Measurements from ENCODE around the gene APCDD1L. TPM values are rescaled to one million over a fixed set of nuclear protein-coding genes. Genes with fewer than 3 reads are reported as not detected.

The APCDD1L gene
- total and polyA plus RNA-seq, 2 of the 8 experiments (the other 6 are each of a cell fraction or from before 2014, with no cell fraction given): 0.83 to 3.1 TPM

- CTCF ChIA-PET (ENCODE audit: partially characterized antibody): interaction anchor here (0.6 to 2.0 kb wide), 10 partner anchors 9 to 195 kb away, joined by 3 to 9 read pairs (median 3); no protein-coding TSS in a partner anchor
Measured at GRCh38 chr20:58429303-58429702, 85.9 kb downstream of the APCDD1L start.

More at GRCh38 chr20:58429303-58429702, 85.9 kb downstream of the APCDD1L start:
- Histone ChIP-seq H2BK120ac (replicated peaks; ENCODE audit: low read depth, low read length) (no peak overlapping the region), H4K8ac (ENCODE audit: extremely low read depth, insufficient read depth, low read length) (no peak overlapping the region), H3K79me1 (ENCODE audit: low read depth, low read length) (peaks cover 9% of the 10 kb centered on the region), H3K18ac (ENCODE audit: extremely low read depth, low read length) (0 out of 2 replicates have a peak overlapping the region, but pooled peaks have one; percentile 60), H3K9me3 (ENCODE audit: insufficient read depth in 2 of 2, low read depth in 1 of 2, low read length in 1 of 2) (peaks cover 9 to 10% of the 10 kb centered on the region in 2 experiments; a peak in 3 of 4 replicates), H3K4me2 (ENCODE audit: insufficient read depth in 1 of 2, low read depth in 2 of 2, low read length in 2 of 2) (no peak overlapping the region), H3K27ac (ENCODE audit: low read depth, low read length) (no peak overlapping the region), H2BK20ac (ENCODE audit: low read length) (no peak overlapping the region), H3K27me3 (replicated peaks in 1 of 4; ENCODE audit: control insufficient read depth in 3 of 4, extremely low read depth in 1 of 4, insufficient read depth in 3 of 4, low read length in 3 of 4) (no peaks in the 10 kb centered on the region), H3K36me3 (ENCODE audit: control insufficient read depth in 2 of 4, insufficient read depth in 4 of 4, low read length in 3 of 4) (peaks cover 0 to 10% (median 3%) of the 10 kb centered on the region in 4 experiments; a peak in 2 of 8 replicates), H2BK5ac (ENCODE audit: low read depth, low read length) (no peak overlapping the region; the same call in 1 of the 2 replicates), H4K91ac (replicated peaks; ENCODE audit: insufficient read length, low read length) (no peak overlapping the region), H3K23me2 (ENCODE audit: low read depth, low read length) (no peaks in the 10 kb centered on the region), H3K23ac (ENCODE audit: insufficient read length) (no peak overlapping the region), H4K5ac (ENCODE audit: insufficient read length, low read depth, low read length) (no peak overlapping the region), H3K4me3 (ENCODE audit: extremely low read depth in 1 of 4, insufficient read depth in 2 of 4, low read depth in 3 of 4, low read length in 4 of 4) (no peak overlapping the region), H2AFZ (ENCODE audit: low read length) (no peak overlapping the region), H3K79me2 (ENCODE audit: control insufficient read depth in 1 of 2, insufficient read depth in 2 of 2, low read length in 2 of 2) (peaks cover 10 to 85% of the 10 kb centered on the region in 2 experiments; a peak in 3 of 4 replicates), H2BK15ac (ENCODE audit: low read length) (no peak overlapping the region), H3K4ac (replicated peaks; ENCODE audit: insufficient read length, low read depth, low read length) (no peak overlapping the region), H3K4me1 (replicated peaks in 1 of 4; ENCODE audit: control insufficient read depth in 3 of 4, insufficient read depth in 4 of 4, low read length in 3 of 4) (peaks cover 0 to 15% (median 6%) of the 10 kb centered on the region in 4 experiments; a peak in 4 of 7 replicates), H2BK12ac (ENCODE audit: low read depth, low read length) (no peak overlapping the region), H3K56ac (replicated peaks; ENCODE audit: insufficient read length, low read depth, low read length) (no peak overlapping the region), H3K14ac (ENCODE audit: insufficient read length) (no peak overlapping the region), H2AK5ac (ENCODE audit: low read depth, low read length) (no peak overlapping the region; the same call in 1 of the 2 replicates), H3K9ac (replicated peaks in 1 of 4; ENCODE audit: extremely low read depth in 1 of 4, low read depth in 3 of 4, low read length in 3 of 4) (no peak overlapping the region), H4K20me1 (replicated peaks in 1 of 2; ENCODE audit: control insufficient read depth in 1 of 2, insufficient read depth in 2 of 2, low read length in 2 of 2) (peaks cover 0 to 2% of the 10 kb centered on the region in 2 experiments)
- POLR2A ChIA-PET (ENCODE audit: partially characterized antibody): no interaction called here
- 90% methylated on average over 7 of the region's 7 CpGs; no CpG with 5 or more reads in 1 of the 2 experiments for WGBS, 2 experiments (ENCODE audit: extremely low coverage in 1 of 2, insufficient coverage in 1 of 2, insufficient read length in 1 of 2, insufficient replicate concordance in 2 of 2, low coverage in 1 of 2, low lambda C conversion rate in 2 of 2, missing lambda C conversion rate in 1 of 2)
- peak in 1 of 2 experiments; percentile 28; a peak in 2 of 4 replicates for TF ChIP-seq RAD21 (IDR thresholded peaks at IDR 0.05 in 1 of 2, conservative IDR thresholded peaks at IDR 0.05 in 1 of 2; ENCODE audit: low read depth in 2 of 2, low read length in 2 of 2)
- TF ChIP-seq TBP (IDR thresholded peaks at IDR 0.05; ENCODE audit: low read depth, low read length): no peak
- TF ChIP-seq CTCF (IDR thresholded peaks at IDR 0.05; ENCODE audit: control extremely low read depth in 1 of 3, insufficient read depth in 1 of 3, low read depth in 1 of 3, low read length in 3 of 3): peak in 2 of 3 experiments; percentile 20 to 58; a peak in 2 of 4 replicates
- no peak for TF ChIP-seq HDAC2 (IDR thresholded peaks at IDR 0.05; ENCODE audit: borderline replicate concordance in 1 of 2, low read depth in 2 of 2, low read length in 2 of 2)
- no peak for TF ChIP-seq BACH1 (IDR thresholded peaks at IDR 0.05; ENCODE audit: low read length)
- FAIRE-seq (no peak), DNase-seq (ENCODE audit: low read depth in 1 of 2, low spot score in 2 of 2) (no peak)
